IMR-90 (cell line): ENCODE data around the gene SLC48A1. TPM values are rescaled to one million over a fixed set of nuclear protein-coding genes. Genes with fewer than 3 reads are reported as not detected.

Experiments used
- ATAC-seq: fragments of 200-7000 bp; cut with Tn5 transposase; 2 replicates; pipeline ENCODE4 v1.9.1; 2020; ENCODE audit warnings: low read depth, mild to moderate bottlenecking, moderate library complexity
- BruUV-seq: library from RNA; stranded (reverse); fragments of 400-500 nt; replicated peaks from 2 replicates; lab custom pipeline; 2021; lab: Mats Ljungman, UMichigan
- CTCF ChIA-PET: fragments of 300-600 bp; formaldehyde crosslinking; extraction: SDS; loops from one replicate; lab custom pipeline; 2021; ENCODE audit warnings: antibody characterized with exemption; lab: Yijun Ruan, JAX
- POLR2A ChIA-PET: fragments of 300-600 bp; sonication (Branson Sonifier 250); formaldehyde crosslinking; loops from one replicate; lab custom pipeline; 2022; ENCODE audit warnings: antibody characterized with exemption; ENCODE audit not compliant: unreplicated experiment; lab: Charles Lee
- DNase-seq: peaks from one replicate; pipeline ENCODE4 v3.0.0; 2013
- H2AFZ ChIP-seq: replicated peaks from 2 replicates; pipeline ENCODE3; 2013; ENCODE audit warnings: low read length, mild to moderate bottlenecking; ENCODE audit not compliant: poor library complexity
- H2AK5ac ChIP-seq: 2 replicates; pipeline ENCODE4 v1.6.1; 2013; ENCODE audit warnings: low read depth, low read length, inconsistent platforms
- H2AK9ac ChIP-seq: replicated peaks from 2 replicates; pipeline ENCODE3; 2013; ENCODE audit warnings: mild to moderate bottlenecking, low read depth, low read length, moderate library complexity; ENCODE audit not compliant: poor library complexity
- H2BK120ac ChIP-seq: 2 replicates; pipeline ENCODE4 v1.6.1; 2013; ENCODE audit warnings: low read depth, low read length, inconsistent platforms
- H2BK15ac ChIP-seq: 3 replicates; pipeline ENCODE4 v1.6.1; 2013; ENCODE audit warnings: low read depth, low read length, inconsistent platforms
- H2BK20ac ChIP-seq: 2 replicates; pipeline ENCODE4 v1.6.1; 2013; ENCODE audit warnings: low read depth, mild to moderate bottlenecking, inconsistent platforms, low read length, moderate library complexity
- H2BK5ac ChIP-seq: 2 replicates; pipeline ENCODE4 v1.6.1; 2013; ENCODE audit warnings: mild to moderate bottlenecking, low read depth, low read length, inconsistent platforms; ENCODE audit not compliant: poor library complexity, severe bottlenecking
- H3K14ac ChIP-seq: replicated peaks from 2 replicates; pipeline ENCODE4 v1.6.1; 2013; ENCODE audit warnings: low read depth, low read length, inconsistent platforms
- H3K18ac ChIP-seq: 2 replicates; pipeline ENCODE4 v1.6.1; 2013; ENCODE audit warnings: low read depth, low read length, control low read depth
- H3K23ac ChIP-seq: 2 replicates; pipeline ENCODE4 v1.6.1; 2013; ENCODE audit warnings: low read depth, low read length, inconsistent platforms
- H3K27ac ChIP-seq: 2 replicates; pipeline ENCODE4 v1.5.1; 2013; ENCODE audit warnings: mild to moderate bottlenecking, control low read depth, low read length; ENCODE audit not compliant: insufficient read depth
- H3K27me3 ChIP-seq: 2 replicates; pipeline ENCODE4 v1.6.1; 2013; ENCODE audit warnings: low read length; ENCODE audit not compliant: control insufficient read depth, insufficient read depth
- H3K36me3 ChIP-seq: 2 replicates; pipeline ENCODE4 v1.6.1; 2013; ENCODE audit warnings: low read length, mixed read lengths; ENCODE audit not compliant: control insufficient read depth, insufficient read depth
- H3K4ac ChIP-seq: 2 replicates; pipeline ENCODE4 v1.6.1; 2013; ENCODE audit warnings: low read depth, low read length, inconsistent platforms
- H3K4me1 ChIP-seq: 2 replicates; pipeline ENCODE4 v1.6.1; 2013; ENCODE audit warnings: low read length, mixed read lengths; ENCODE audit not compliant: control insufficient read depth, insufficient read depth
- H3K4me2 ChIP-seq: 2 replicates; pipeline ENCODE4 v1.6.1; 2013; ENCODE audit warnings: low read depth, mild to moderate bottlenecking, control low read depth, low read length, moderate library complexity
- H3K4me3 ChIP-seq: 2 replicates; pipeline ENCODE4 v1.5.1; 2013; ENCODE audit warnings: low read depth, mild to moderate bottlenecking, control low read depth, low read length, moderate library complexity; ENCODE audit not compliant: insufficient read depth
- H3K56ac ChIP-seq: 2 replicates; pipeline ENCODE4 v1.6.1; 2013; ENCODE audit warnings: low read length, inconsistent platforms; ENCODE audit not compliant: insufficient read depth; ENCODE audit errors: extremely low read depth
- H3K79me1 ChIP-seq, 2 experiments: 2 replicates each; pipeline ENCODE4 v1.6.1; 2013; ENCODE audit warnings: low read length in 2 of 2, inconsistent platforms in 1 of 2, low read depth in 1 of 2
- H3K9ac ChIP-seq: 2 replicates; pipeline ENCODE4 v1.6.1; 2013; ENCODE audit warnings: low read depth, low read length, control low read depth
- H3K9me1 ChIP-seq: 2 replicates; pipeline ENCODE4 v1.6.1; 2013; ENCODE audit warnings: low read length, inconsistent platforms; ENCODE audit not compliant: insufficient read depth
- H3K9me3 ChIP-seq: 2 replicates; pipeline ENCODE4 v1.6.1; 2013; ENCODE audit warnings: low read length; ENCODE audit not compliant: control insufficient read depth, insufficient read depth
- H4K20me1 ChIP-seq: 2 replicates; pipeline ENCODE4 v1.6.1; 2013; ENCODE audit warnings: low read length, inconsistent platforms; ENCODE audit not compliant: insufficient read depth
- H4K5ac ChIP-seq: 2 replicates; pipeline ENCODE4 v1.6.1; 2013; ENCODE audit warnings: mild to moderate bottlenecking, low read depth, low read length, control low read depth
- H4K8ac ChIP-seq, 2 experiments: 2 replicates each; pipeline ENCODE4 v1.6.1; 2013; ENCODE audit warnings: low read depth in 2 of 2, low read length in 2 of 2, control low read depth in 1 of 2, inconsistent platforms in 1 of 2
- H4K91ac ChIP-seq: 2 replicates; pipeline ENCODE4 v1.6.1; 2013; ENCODE audit warnings: low read depth, low read length, inconsistent platforms; ENCODE audit not compliant: insufficient read depth
- BHLHE40 ChIP-seq: fragments of 150-350 bp; IDR thresholded peaks from 2 replicates; pipeline ENCODE4 v1.6.1; 2016; ENCODE audit warnings: mild to moderate bottlenecking, low read depth, low read length
- CEBPB ChIP-seq: IDR thresholded peaks from 2 replicates; pipeline ENCODE4 v1.6.1; 2012; ENCODE audit warnings: low read depth, low read length, improper control_type of control experiment
- CHD1 ChIP-seq: IDR thresholded peaks from 2 replicates; pipeline ENCODE4 v1.6.1; 2012; ENCODE audit warnings: low read depth, low read length, improper control_type of control experiment
- CTCF ChIP-seq: conservative IDR thresholded peaks from 2 replicates; pipeline ENCODE4 v1.5.1; 2012; ENCODE audit warnings: mild to moderate bottlenecking, low read depth, low read length, improper control_type of control experiment
- FOS ChIP-seq: fragments of 150-350 bp; IDR thresholded peaks from 2 replicates; pipeline ENCODE4 v1.6.1; 2016; ENCODE audit warnings: low read depth, low read length
- MAFK ChIP-seq: IDR thresholded peaks from 2 replicates; pipeline ENCODE4 v1.6.1; 2012; ENCODE audit warnings: low read depth, low read length, improper control_type of control experiment
- MAZ ChIP-seq: IDR thresholded peaks from 2 replicates; pipeline ENCODE4 v1.6.1; 2012; ENCODE audit warnings: low read depth, mild to moderate bottlenecking, low read length, improper control_type of control experiment, moderate library complexity, borderline replicate concordance
- MXI1 ChIP-seq: IDR thresholded peaks from 2 replicates; pipeline ENCODE4 v1.6.1; 2012; ENCODE audit warnings: low read depth, mild to moderate bottlenecking, low read length, moderate library complexity, borderline replicate concordance
- NFE2L2 ChIP-seq: fragments of 150-350 bp; IDR thresholded peaks from 2 replicates; pipeline ENCODE4 v1.6.1; 2016; ENCODE audit warnings: low read depth, mild to moderate bottlenecking, low read length
- POLR2A ChIP-seq: IDR thresholded peaks from 2 replicates; pipeline ENCODE4 v1.6.1; 2012; ENCODE audit warnings: mild to moderate bottlenecking, low read depth, low read length
- RAD21 ChIP-seq: IDR thresholded peaks from 2 replicates; pipeline ENCODE4 v1.6.1; 2012; ENCODE audit warnings: low read length, improper control_type of control experiment
- RCOR1 ChIP-seq: IDR thresholded peaks from 2 replicates; pipeline ENCODE4 v1.6.1; 2012; ENCODE audit warnings: mild to moderate bottlenecking, low read length, improper control_type of control experiment; ENCODE audit not compliant: insufficient replicate concordance
- RFX5 ChIP-seq: IDR thresholded peaks from 2 replicates; pipeline ENCODE4 v1.8.0; 2012; ENCODE audit warnings: low read depth, mild to moderate bottlenecking, low read length, moderate library complexity
- SMC3 ChIP-seq: fragments of 150-350 bp; IDR thresholded peaks from 2 replicates; pipeline ENCODE4 v1.6.1; 2016; ENCODE audit warnings: low read depth, mild to moderate bottlenecking, antibody characterized with exemption, low read length, moderate library complexity
- USF2 ChIP-seq: fragments of 150-350 bp; IDR thresholded peaks from 2 replicates; pipeline ENCODE4 v1.6.1; 2017; ENCODE audit warnings: mild to moderate bottlenecking, antibody characterized with exemption, low read length, low read depth
- WGBS, 2 experiments: methylation state at CpG; one replicate each; pipeline versions ENCODE4 v1.1.5 to v1.1.7; 2013; ENCODE audit warnings: missing lambda C conversion rate in 2 of 2; ENCODE audit not compliant: insufficient read length in 1 of 2; ENCODE audit errors: extremely low coverage in 2 of 2; 5-methylcytosine and 5-hydroxymethylcytosine counted together
- dilution Hi-C: fragments of 300-500 bp; cut with HindIII; formaldehyde crosslinking; loops from one replicate; pipeline ENCODE4 v1.14.3; 2018; ENCODE audit warnings: low sequenced_read_pairs; ENCODE audit not compliant: unreplicated experiment
- in situ Hi-C: fragments of 300-500 bp; cut with MboI; formaldehyde crosslinking; loops from 3 replicates; pipeline ENCODE4 v1.14.3; 2019; ENCODE audit warnings: low sequenced_read_pairs, inconsistent platforms, mixed read lengths
- intact Hi-C: fragments of 100-400 bp; cut with micrococcal nuclease; formaldehyde crosslinking; loops from 2 replicates; pipeline ENCODE4 v1.10.0; 2022
- polyA plus RNA-seq, 3 experiments: library from polyadenylated mRNA; depleted of rRNA; stranded (reverse); fragments of >200 nt; gene quantifications; 2 replicates each; pipeline ENCODE4 v1.2.3, GENCODE V29; 2012; ENCODE audit warnings: low replicate concordance in 1 of 3
- total RNA-seq: library from RNA; depleted of rRNA; stranded (reverse); fragments of >200 nt; gene quantifications from 2 replicates; pipeline ENCODE4 v1.2.3, GENCODE V29; 2012
- TF ChIP-seq, protein P1 (sequence below): fragments of 150-350 bp; IDR thresholded peaks from 2 replicates; pipeline ENCODE4 v1.6.1; 2016; ENCODE audit warnings: low read depth, mild to moderate bottlenecking, low read length, moderate library complexity, borderline replicate concordance

SLC48A1 gene
- total and polyA plus RNA-seq, 2 of the 4 experiments (the other 2 are of a cell fraction): 4.8 to 5.9 TPM

DNA sequence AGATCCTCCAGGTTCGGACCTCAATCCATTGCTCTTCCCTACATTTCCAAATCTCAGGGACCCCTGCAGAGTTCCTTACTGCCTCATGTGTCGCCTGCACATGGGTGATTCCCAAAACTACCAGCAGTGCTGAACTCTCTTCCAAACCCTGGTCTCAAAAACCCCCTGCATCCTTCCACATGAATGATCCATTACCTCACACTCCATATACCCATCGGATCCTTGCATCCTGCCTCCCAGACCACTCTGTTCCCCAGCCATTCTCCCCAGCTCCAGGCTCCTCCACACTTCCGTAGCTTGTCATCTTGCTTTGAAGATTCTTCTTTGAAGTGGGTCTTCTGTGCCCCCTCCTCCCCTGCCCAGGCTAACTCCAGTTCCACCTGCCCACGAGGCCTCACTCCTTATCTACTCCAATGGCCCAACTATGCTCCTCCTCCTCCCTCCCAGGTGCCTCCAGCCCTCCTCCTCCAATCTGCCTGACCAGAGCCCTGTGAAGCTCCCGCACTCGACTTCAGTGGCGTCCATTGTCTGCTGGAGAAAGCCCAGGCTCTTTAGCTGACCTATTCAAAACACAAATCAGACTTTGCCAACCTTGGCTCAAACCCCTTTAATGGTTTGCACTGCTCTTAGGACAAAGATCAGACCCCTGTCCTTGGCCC, 28.1 kb upstream of the SLC48A1 start:
- Histone ChIP-seq H3K9me3 (no peaks in the 10 kb centered on the region), H4K91ac (no peak overlapping the region), H3K27me3 (peaks cover 32% of the 10 kb centered on the region), H3K79me1 (no peaks in the 10 kb centered on the region), H3K4me2 (no peak overlapping the region), H3K4me3 (no peak overlapping the region), H3K4ac (no peak overlapping the region), H3K18ac (no peak overlapping the region), H3K14ac (no peak overlapping the region), H2BK5ac (no peak overlapping the region), H3K23ac (no peak overlapping the region), H3K36me3 (no peaks in the 10 kb centered on the region), H2AK5ac (no peak overlapping the region), H3K9me1 (no peaks in the 10 kb centered on the region), H3K9ac (no peak overlapping the region), H2BK15ac (no peak overlapping the region), H3K4me1 (peaks cover 2% of the 10 kb centered on the region; the same call in 1 of the 2 replicates), H2AFZ (no peak overlapping the region), H4K8ac (no peak overlapping the region), H2BK20ac (no peak overlapping the region), H2BK120ac (no peak overlapping the region), H3K27ac (no peak overlapping the region), H4K5ac (no peak overlapping the region), H4K20me1 (no peaks in the 10 kb centered on the region), H2AK9ac (no peak overlapping the region), H3K56ac (no peak overlapping the region)
- 69% methylated on average over 6 of the region's 8 CpGs; no CpG with 5 or more reads in 1 of the 2 experiments for WGBS, 2 experiments
- ChIA-PET POLR2A (no interaction called here), CTCF (interaction anchor here (2.4 kb wide), 1 partner anchor 13 kb away, joined by 11 read pairs; the partner anchor contains the start of gene RAPGEF3)
- DNase-seq (no peak), ATAC-seq (no peak)
- BruUV-seq: no TSS peak
- TF ChIP-seq FOS (no peak), RCOR1 (no peak), RFX5 (no peak), NFE2L2 (no peak), USF2 (no peak), SMC3 (no peak), CHD1 (no peak), MAFK (no peak), BHLHE40 (no peak), MAZ (no peak), POLR2A (no peak), CEBPB (no peak), RAD21 (no peak), CTCF (no peak), MXI1 (no peak)
- TF ChIP-seq, protein P1, sequence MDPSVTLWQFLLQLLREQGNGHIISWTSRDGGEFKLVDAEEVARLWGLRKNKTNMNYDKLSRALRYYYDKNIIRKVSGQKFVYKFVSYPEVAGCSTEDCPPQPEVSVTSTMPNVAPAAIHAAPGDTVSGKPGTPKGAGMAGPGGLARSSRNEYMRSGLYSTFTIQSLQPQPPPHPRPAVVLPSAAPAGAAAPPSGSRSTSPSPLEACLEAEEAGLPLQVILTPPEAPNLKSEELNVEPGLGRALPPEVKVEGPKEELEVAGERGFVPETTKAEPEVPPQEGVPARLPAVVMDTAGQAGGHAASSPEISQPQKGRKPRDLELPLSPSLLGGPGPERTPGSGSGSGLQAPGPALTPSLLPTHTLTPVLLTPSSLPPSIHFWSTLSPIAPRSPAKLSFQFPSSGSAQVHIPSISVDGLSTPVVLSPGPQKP: no peak
- dilution Hi-C loops (no loop called here), intact Hi-C loops (no loop called here), in situ Hi-C loops (loop anchor here (10.0 kb wide), 1 partner anchor 90 kb away; no protein-coding TSS in a partner anchor)
